Activated T-cell treated with anti-CD3 and anti-CD28 coated beads, Interleukin-2, amount 50 U/mL, for 48 hours (primary cell): ENCODE measurements around the gene RNU1-4.
"Not testable (repeated sequence)": the region's sequence is repeated elsewhere in the genome, so short reads cannot be mapped to it uniquely, and the experiment has no call there.

Experiments
- DNase-seq, 2 experiments: peaks; one replicate each; pipeline ENCODE4 v3.0.0-alpha.2; 2020

Gene RNU1-4

DNA sequence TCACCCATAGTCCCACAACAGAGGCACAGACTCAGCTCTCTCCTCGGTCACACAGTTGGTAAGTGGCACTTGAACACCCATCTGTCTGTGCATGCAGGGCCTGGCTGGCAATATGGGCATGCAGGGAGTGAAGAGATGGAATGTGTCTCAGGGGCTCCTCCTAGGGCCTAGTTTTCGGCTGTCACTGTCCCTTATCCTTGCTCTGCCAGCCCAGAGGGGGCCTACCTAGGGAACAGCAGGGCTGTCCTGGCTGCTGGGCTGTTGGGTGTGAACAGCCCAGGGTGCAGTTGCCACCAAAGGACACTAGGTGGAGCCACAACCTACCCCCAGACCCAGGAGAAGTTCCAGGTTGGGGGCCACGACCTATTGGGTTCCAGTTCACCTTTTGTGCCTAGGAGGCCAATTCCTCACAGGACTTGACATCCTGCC is 30.6 kb upstream of the RNU1-4 start:
- DNase-seq = peak; percentile 67 to 72

DNA sequence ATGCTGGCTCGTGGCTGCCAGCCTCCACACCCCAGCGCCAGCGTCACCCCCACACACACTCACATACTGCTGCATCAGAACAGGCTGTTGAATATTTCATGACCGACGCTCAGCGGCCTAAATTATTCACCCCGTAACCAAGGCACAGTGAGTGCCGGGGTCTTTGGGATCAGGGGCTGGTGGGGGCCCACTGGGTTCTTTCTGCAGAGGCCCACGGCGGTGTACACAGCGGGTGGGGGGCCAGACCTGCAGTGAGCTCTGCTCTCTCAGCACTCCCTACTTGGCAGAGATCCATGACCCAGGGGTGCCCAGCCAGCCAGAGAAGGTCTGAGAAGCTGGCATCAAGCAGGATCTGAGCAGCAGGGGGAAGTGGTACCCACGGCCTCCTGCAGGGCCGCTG is 29.7 kb upstream of the RNU1-4 start:
- DNase-seq = peak; percentile 17

DNA sequence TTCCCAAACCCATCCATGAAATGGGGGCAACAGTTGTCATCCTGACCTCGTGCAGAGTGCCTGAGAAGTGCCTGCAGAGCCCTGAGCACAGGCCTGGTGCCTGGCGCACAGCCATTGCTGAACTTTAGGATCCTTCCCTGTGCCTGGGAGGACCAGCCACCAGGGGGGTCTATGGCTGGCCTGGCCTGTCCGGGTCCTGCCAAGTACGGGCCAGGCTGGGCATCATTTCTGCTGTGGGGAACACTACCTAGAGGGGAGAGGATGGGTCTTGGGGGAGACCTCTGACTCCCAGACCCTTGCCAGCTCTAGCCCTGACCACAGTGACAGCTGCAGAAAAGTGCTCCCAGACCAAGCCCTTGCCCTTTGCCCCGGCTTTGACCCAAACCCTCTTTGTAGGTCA is 28.2 kb upstream of the RNU1-4 start:
- DNase-seq = peak; percentile 16

DNA sequence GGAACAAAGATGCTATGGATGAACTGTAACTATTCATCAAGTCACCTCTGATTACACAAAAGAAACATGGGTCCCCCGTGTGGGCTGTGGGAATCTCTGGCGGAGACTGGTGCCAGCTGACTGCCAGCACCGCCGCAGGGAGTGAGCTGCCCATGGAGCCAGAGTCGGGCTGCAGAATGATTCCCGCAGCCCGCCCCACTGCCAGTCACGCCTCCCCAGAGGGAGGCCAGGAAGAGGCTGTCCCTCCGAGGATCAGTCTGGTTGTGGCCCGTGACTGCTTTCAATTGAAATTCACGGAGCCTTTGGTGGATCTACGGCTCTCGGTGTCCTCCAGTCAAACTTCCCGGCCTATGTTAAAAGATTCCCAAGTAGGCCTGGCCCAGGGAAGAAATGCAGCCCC is 27.7 kb upstream of the RNU1-4 start:
- not testable (repeated sequence) for DNase-seq

DNA sequence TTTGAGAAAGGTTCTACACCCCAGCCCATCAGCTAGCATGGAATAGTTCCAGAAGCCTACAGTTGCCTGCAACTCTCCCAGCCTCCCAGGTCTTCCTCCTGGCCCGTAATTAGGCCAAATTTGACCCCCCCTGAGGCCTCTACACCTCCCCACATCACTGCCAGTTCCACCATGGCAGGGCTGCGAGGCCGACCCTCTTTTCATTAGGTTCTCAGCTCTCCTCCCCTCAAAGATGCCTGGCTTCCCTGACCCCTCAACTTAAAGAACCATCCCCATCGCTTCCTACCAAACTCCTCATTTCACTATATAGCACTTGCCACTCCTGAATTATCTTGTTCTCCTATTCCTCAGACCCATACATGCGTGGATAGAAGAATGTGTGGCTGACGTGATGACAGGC is 27.3 kb upstream of the RNU1-4 start:
- not testable (repeated sequence) for DNase-seq

DNA sequence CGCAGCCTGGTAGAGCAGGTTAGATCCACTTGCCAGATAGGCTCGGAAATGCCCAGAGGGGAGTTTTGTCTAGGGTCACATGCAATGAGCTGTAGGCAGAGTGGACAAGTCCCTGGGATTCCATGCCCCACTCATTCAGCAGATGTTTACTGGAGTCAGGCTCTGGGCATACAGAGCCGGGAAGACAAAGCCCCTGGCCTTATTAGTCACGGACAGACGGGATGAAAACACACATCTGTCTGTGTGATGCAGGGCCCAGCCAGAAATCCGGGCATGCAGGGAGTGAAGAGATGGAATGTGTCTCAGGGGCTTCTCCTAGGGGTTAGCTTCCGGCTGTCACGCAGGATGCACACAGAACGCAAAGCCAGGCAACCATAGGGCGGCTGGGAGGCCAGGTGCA is 26.8 kb upstream of the RNU1-4 start:
- DNase-seq = not testable (repeated sequence)

DNA sequence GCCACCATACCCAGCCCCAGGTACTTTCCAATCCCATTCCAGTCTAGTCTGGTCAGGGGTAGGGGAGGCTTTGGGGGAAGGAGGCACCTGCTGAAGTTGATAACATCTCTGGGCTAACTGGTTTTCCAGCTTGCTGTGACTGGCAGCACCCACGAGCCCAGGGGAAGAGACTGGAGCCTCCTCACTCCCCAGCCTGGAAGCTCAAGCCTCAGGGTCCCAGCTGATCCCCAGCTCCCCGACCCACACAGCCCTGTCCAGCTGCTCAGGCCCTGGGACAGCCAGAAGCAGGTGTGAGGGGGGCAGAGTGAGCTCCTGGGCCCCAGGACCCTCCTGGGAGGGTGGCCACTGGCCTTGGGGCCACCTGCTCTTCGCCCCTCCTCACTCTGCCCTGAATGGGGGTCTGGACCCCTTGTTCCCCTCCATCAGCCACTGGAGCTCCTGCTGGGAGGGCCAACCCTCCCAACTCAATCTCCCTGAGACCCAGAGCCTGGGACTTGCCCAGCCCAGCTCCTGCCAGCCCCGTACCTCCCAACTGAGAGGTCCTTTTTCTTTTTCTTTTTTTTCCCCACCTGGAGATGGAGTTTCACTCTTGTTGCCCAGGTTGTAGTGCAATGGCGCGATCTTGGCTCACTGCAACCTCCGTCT is 23.5 kb upstream of the RNU1-4 start:
- DNase-seq = peak; percentile 16 to 19

DNA sequence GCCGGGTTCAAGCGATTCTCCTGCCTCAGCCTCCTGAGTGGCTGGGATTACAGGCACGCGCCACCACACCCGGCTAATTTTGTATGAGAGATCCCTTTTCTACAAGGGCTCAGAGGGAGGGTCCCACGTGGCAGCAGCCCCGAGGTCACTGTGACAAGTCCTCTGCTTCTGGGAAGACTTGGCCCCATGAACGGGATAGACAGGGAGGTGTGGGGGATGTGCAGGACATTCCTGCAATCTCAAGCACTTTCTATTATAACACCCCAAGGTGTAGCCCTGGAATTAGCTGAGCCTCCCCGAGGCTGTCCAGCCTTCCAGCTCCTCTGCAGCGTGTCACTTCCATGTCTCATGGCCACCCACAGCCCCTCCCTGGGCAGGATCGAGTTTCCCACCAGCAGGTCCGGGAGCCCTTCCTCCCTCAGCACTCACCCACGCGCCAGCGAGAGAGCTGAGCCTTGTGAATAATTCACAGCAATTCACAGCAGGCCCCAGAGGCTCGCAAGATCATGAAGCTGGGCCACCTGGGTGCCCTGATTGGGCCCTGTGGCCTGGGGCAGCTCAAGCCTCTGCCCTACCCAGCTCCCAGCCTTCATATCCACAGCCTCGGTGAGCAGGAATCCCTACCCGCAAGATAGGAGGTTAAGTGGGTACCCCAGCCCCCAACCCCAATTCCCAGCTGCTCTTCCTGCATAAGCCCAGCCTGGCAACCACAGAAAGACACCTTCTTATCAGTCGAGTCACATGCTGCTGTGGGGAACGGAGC is 22.8 kb upstream of the RNU1-4 start:
- peak; percentile 23 to 28 for DNase-seq

DNA sequence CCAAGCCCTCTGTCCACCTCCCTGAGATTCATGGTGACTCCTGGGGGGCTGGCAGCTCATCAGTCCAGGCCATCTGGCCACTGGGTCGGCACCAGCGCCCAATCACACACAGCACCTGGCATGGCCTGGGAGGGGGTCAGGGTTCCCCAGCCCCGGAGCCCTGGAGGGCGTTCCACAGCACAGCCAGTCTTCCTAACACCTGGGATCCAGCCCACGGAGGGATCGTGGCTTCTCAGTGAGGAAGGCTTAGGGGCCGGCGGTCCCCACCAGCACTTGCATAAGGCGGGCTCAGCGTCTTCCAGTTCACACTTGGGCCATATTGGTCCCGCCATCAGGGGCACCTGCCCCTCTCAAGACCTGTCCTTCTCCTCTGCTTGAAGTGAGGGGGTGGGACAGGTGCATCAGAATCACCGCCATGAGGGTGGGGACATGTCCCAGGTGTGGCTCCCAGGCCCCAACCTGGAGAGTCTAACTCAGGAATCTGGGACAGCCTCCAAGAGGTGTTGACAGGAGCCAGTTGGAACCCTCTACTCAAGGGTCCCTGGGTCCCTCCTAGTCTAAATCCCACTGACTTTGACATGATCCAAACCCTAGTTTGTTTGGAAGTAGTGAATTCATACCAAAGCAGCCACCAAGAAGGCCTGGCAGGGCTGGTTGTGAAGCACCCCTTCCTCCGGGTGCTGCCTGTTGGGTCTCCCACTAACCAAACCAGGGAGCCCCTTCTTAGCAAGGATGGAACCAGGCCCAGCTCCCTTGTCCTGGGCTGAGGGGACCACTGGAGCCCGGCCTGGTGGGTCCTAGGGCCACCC is 22.0 kb upstream of the RNU1-4 start:
- peak; percentile 19 for DNase-seq

DNA sequence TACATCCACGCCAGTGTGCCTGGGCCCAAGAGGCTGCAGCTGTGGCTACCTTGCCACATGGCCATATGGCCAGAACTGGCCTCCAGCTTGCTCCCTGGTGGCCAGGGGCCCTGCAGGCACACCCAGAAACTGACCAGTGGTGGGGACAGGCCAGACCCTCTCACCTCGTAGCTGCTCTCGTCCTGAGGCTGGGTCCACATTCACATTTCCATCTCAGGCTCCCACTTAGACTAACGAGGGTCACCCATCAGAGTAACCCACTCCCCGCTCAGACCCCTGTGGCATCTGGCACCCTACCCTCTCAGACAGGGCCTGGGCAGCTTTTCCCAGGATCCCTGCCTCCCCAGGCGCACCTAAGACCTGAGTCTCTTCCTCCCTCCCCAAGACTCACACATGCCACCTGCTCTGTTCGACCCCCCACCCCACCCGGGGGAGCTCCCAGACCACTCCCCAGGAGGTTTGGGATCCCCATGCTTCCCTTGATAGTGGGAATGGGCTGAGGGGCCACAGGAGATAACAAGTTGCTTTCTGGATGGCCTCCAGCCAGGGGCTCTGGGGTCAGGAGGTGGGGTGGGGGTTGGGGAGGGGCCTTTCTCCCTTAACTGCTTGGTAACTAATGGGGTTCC is 21.3 kb upstream of the RNU1-4 start:
- DNase-seq = peak in 1 of 2 experiments; percentile 16

DNA sequence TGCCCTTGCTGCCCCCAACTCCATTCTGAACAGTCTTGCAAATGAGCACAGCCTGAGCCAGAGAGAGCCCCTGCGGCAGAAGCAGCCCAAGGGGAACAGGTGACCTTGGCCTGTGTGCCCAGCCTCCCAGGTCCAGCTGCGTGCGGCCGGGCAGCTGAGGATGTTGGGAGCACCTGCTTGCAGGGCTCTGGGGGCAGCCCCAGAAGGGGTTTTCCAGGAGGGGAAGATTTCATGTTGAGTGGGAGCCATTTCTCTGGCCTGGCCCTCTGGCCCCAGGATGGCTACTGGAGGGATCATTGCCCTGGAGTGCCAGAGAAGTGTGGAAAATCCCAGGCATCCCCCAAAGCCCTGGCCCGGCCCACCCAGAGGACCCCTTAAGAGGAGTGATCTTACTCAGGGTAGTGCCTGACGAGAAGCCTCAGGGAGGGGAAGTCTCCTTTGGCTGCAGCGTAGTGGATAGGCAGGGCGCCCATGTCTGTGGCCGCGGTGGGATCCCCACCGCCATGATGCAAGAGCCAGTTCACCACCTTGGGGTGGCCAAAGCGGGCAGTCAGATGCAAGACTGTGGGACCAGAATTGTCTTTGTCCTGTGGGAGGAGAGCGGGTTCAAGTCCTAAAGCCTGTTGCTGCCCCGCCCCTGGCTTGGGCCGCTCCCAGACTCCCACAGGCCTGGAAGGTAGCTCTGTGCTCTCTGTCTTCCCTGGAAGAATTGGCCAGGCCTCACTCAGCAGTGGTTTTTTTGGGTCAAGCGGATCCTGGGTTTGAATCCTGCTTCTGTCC is 20.6 kb upstream of the RNU1-4 start:
- DNase-seq = peak; percentile 15 to 17

DNA sequence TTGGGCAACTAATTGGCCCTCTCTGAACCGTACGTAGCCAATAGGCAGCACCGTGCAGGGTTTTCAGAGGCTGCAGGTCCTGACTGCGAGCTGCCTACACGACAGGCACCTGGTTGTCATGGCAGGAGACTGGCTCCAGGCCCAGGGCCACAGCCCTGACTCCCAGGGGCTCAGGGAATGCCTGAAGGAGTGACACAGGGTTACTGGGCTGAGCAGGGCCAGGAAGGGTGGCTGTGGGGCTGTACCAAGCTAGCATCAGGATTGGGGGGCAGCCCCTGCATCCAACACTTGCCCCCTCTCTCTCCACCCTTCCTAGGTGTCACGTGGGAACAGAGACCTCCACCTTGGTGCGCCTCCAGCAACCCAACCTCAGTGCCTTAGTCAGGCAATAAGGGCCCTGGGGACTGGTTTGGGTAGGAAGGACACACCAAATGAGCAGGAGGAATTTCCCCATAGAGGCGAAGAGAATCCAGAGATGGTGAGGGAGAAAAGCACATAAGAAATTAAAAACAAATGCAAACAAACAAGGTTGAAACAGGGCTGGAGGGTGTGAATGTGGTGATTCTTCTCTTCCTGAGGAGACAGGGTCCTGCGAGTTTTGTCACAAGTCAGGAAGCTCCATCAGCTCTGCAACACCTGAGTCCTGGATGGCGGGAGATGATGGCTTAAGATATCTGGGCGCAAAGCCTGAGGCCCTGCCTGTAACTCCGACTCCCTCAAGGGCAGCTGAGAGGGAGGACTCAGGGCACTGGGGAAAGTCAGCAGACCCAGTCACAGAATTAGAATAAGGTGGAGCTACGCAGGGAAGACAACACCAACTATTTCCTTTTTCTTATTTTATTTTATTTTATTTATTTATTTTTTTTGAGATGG is 19.7 kb upstream of the RNU1-4 start:
- DNase-seq = peak; percentile 14 to 16

DNA sequence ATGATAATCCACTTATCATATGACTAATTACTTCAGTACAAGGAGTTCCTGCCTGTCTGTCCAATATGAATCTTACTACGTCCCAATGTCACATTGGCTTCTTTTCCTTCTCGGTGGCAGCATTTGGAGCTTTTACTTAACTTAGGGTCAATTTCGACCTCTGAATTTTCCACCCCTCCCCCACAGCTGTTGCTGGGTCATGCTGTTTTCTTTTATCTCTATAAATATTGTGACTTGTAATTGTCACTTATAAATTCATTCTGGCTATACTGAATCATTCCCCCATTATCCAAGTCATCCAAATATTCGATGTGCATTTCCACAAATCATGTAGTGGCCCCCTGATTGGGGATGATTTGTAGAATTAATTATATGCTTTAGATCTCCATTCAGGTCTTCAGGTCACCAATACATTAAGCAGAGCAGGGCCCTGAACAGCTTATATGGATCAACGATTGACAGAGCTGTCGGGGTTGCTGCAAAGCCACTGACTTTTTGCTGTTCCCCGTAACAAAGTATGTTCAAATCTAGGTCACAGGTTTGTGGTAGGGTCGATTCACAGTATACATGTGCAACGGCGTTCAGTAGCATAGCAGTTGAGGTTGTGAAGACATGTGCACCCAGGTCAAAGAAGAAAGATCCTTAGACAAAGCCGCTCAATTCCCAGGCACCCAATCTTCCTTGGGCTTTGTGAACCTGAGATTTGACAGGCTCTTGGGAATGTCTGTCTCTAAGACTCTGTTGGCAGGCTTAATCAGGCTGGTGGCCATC is 18.3 kb upstream of the RNU1-4 start:
- peak; percentile 14 to 15 for DNase-seq

DNA sequence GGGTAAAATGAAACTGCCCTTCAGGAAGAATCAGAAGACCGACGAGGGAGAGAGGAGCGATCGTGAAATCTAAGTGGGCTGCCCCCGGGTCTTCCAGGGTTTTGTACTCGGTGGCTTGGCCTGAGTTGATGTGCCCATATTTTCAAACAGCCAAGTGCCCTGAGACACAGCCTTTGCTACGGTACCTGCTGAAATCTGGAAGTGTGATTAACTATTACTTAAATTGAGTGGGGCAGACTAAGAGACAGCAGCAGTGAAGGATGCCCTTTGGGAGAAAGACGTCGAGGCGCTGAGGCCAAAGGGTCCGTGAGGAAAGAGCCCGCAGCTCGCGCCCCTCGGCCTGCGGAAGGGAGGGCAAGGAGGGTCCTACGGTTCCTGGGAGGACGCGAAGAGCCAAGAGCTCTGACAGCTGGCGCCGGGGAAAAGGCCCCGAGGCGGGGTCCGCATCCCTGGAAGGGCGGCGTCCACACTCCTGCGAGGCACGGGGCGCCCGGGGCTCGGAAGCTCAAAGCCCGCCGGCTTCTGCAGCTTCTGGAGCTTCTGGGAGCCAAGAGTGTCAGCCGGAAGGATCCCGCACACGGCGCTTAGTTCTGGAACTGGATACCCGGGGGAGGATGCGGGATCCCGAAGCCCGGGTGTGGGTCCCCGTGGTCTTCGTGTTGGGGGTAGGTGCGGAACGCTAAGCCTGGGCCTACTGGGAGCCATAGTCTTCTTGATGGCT is 15.4 kb upstream of the RNU1-4 start:
- DNase-seq = peak in 1 of 2 experiments; percentile 21

DNA sequence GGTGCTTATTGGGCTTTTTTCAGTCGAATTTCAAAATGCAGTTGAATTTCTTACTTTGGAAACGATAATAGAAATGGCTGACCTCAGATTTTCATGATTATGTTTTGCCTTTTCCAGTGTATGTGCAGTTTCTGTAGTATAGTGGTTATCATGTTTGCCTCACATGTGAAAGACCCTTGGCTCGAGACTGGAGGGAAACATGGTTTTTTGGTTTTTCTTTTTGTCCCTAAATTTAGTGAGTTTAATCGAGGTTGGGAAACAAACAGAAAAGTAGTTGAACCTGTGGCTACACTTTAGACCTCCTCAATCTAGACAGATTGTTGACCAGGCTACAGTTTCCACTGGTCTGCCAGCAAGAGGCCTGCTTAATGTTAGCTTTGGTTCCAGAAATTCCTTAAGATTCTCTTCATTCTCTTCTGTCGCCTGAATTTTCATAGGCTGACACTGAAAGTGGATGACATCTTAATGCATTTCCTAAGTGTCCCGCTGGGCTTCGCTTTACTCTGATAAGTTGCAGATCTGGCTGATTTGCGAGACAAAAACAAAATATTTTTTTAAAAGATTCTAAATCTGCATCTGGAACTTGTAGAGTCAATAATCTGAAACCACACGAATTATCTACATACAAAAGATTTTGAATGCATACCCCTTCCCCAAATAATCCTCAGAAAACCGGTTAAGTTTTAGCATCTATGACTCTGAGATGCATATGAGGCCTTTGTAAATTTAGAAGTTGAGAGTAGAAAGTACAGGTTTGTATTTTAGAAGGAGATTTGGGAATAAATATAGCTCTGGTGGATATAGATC is 14.7 kb upstream of the RNU1-4 start:
- DNase-seq = not testable (repeated sequence)

DNA sequence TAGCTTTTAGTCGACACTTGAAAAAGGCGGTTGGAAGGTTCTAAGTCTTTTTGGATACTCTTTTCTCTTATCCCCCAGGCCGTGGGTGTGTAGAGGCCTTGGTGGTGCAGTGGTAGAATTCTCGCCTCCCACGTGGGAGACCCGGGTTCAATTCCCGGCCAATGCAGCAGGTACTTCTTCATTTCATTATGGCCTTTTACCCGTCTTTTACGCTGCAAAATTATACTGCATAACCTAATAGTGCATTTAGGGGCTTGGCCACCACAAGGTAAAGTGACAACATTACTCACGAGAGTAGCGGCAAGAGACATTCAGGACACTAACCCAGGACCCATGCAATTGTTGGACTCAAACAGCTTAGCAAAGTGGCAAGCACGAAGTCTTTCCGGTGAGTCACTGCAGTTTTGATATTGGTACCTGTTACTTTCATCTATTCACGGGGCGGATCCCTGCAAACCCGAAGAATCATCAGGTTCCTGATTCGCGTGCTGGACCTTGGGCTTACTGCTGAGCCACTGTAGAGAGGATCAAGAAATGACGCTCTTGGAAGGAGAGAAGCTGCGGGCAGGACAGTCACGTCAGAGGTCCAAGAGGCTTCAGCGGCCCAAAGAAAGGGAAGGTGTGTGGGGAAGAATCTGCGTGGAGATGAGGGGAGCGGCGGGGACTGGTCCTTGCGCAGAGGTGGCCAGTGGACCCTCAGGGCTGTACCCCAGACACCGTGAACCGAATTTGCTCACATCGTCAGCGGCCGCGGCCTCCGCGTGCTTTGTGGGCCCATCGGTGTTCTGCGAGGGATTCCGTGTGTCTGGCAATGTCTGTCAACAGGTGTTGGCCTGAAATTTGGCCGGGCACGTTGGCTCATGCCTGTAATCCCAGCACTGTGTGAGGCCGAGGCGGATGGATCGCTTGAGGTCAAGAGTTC is 12.9 kb upstream of the RNU1-4 start:
- peak; percentile 84 to 85 for DNase-seq

DNA sequence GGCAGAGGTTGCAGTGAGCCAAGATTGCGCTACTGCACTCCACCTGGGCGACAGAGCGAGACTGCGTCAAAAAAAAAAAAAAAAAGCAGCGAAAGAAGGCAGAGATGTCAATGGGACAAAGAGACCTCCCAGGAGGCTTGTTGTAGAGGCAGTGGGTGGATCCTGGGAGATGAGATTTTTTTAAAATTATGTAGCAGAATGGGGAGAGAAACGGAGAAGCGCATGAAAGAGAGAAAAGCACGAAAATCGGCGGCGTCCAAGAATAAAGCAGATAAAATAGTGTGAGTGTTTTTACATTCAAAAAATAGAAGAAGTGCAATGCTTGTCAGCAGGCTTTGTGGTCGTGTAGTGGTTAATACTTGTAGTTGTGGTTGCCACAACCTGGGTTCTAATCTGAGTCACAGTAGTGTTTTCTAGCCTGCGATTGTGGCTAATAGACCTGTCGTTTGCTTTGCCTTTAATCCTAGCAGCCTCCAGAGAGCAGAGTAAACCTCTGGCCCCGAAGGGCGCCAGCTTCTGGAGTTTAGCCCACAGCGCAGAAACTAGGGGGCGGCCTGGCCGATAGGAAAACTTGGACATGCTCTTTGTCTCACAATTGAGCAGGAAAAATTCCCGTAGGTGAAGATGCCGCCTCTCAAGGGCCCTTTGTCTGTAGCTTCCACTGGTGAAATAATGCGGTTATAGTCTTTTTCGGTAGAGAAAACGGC is 11.9 kb upstream of the RNU1-4 start:
- peak; percentile 49 to 57 for DNase-seq
